ENCODE results near the gene CRHR2. TPM values are rescaled to one million over a fixed set of nuclear protein-coding genes. Genes with fewer than 3 reads are reported as not detected.
A peak's percentile ranks its signal among the peaks of the same experiment; 100 is the strongest.

The CRHR2 gene
- total RNA-seq, 6 experiments from 2014 or later = not detected

GRCh38 chr7:30664184-30664885 lies 17.9 kb downstream of the CRHR2 start:
- intact Hi-C loops (cut with DNase I) = no loop called here
- 63% methylated on average over 2 of the region's 2 CpGs for WGBS (ENCODE audit: insufficient coverage, low coverage, low lambda C conversion rate, missing lambda C conversion rate)
- Histone ChIP-seq H3K4me1 (no peaks in the 10 kb centered on the region), H3K9me3 (no peaks in the 10 kb centered on the region), H3K4me3 (no peak overlapping the region), H3K36me3 (no peaks in the 10 kb centered on the region), H3K27me3 (no peaks in the 10 kb centered on the region), H3K27ac (no peak overlapping the region)
- DNase-seq = no peak
- ATAC-seq = no peak
- no peak for TF ChIP-seq POLR2A (IDR thresholded peaks at IDR 0.05)
- no peak for TF ChIP-seq CTCF (IDR thresholded peaks at IDR 0.05)

- no peaks in the 10 kb centered on the region for H3K27me3 ChIP-seq
- H3K27ac ChIP-seq = no peak overlapping the region
- WGBS (ENCODE audit: insufficient coverage, low coverage, low lambda C conversion rate, missing lambda C conversion rate) = no CpG with 5 or more reads among the region's 4 CpGs
- no peaks in the 10 kb centered on the region for H3K4me1 ChIP-seq
- DNase-seq (peak in 1 of 3 donors; percentile 9), ATAC-seq (no peak)
- H3K36me3 ChIP-seq = no peaks in the 10 kb centered on the region
- TF ChIP-seq CTCF (IDR thresholded peaks at IDR 0.05) = no peak
- no peak for TF ChIP-seq POLR2A (IDR thresholded peaks at IDR 0.05)
- no peaks in the 10 kb centered on the region for H3K9me3 ChIP-seq
- H3K4me3 ChIP-seq = no peak overlapping the region
- intact Hi-C loops (cut with DNase I) = no loop called here
These were observed 18.8 kb downstream of the CRHR2 start for GRCh38 chr7:30663414-30663813.

GRCh38 chr7:30662431-30662939 lies 19.8 kb downstream of the CRHR2 start:
- H3K4me3 ChIP-seq = no peak overlapping the region
- whole genome bisulfite sequencing (ENCODE audit: insufficient coverage, low coverage, low lambda C conversion rate, missing lambda C conversion rate) = 85% methylated on average over 9 of the region's 9 CpGs
- H3K27ac ChIP-seq = no peak overlapping the region
- H3K9me3 ChIP-seq = no peaks in the 10 kb centered on the region
- intact Hi-C loops (cut with DNase I) = no loop called here
- no peaks in the 10 kb centered on the region for H3K36me3 ChIP-seq
- peak in 1 of 3 donors; percentile 22 for DNase-seq
- no peak for TF ChIP-seq CTCF (IDR thresholded peaks at IDR 0.05)
- no peak for TF ChIP-seq POLR2A (IDR thresholded peaks at IDR 0.05)
- H3K4me1 ChIP-seq = no peaks in the 10 kb centered on the region
- no peak for ATAC-seq
- no peaks in the 10 kb centered on the region for H3K27me3 ChIP-seq

- no peak overlapping the region for H3K27ac ChIP-seq
- ATAC-seq (no peak), DNase-seq (peak in 1 of 3 donors; percentile 22)
- 94% methylated on average over 4 of the region's 6 CpGs for WGBS (ENCODE audit: insufficient coverage, low coverage, low lambda C conversion rate, missing lambda C conversion rate)
- no peaks in the 10 kb centered on the region for H3K4me1 ChIP-seq
- intact Hi-C loops (cut with DNase I) = no loop called here
- TF ChIP-seq CTCF (IDR thresholded peaks at IDR 0.05) (no peak), POLR2A (IDR thresholded peaks at IDR 0.05) (no peak)
- no peak overlapping the region for H3K4me3 ChIP-seq
- H3K36me3 ChIP-seq = no peaks in the 10 kb centered on the region
- no peaks in the 10 kb centered on the region for H3K27me3 ChIP-seq
- no peaks in the 10 kb centered on the region for H3K9me3 ChIP-seq
These were observed 20.3 kb downstream of the CRHR2 start for GRCh38 chr7:30661926-30662325.

All from right lobe of liver (tissue), 6 donors.